GM19452 (cell line): Measurements from ENCODE around the gene KIF18B.
A peak's percentile ranks its signal among the peaks of the same experiment; 100 is the strongest.
"Not testable (repeated sequence)": the region's sequence is repeated elsewhere in the genome, so short reads cannot be mapped to it uniquely, and the experiment has no call there.

ENCODE experiments used
- ATAC-seq: cut with Tn5 transposase; IDR thresholded peaks from one replicate; pipeline ENCODE4 v1.9.1; 2021; ENCODE audit not compliant: unreplicated experiment

Gene KIF18B

DNA sequence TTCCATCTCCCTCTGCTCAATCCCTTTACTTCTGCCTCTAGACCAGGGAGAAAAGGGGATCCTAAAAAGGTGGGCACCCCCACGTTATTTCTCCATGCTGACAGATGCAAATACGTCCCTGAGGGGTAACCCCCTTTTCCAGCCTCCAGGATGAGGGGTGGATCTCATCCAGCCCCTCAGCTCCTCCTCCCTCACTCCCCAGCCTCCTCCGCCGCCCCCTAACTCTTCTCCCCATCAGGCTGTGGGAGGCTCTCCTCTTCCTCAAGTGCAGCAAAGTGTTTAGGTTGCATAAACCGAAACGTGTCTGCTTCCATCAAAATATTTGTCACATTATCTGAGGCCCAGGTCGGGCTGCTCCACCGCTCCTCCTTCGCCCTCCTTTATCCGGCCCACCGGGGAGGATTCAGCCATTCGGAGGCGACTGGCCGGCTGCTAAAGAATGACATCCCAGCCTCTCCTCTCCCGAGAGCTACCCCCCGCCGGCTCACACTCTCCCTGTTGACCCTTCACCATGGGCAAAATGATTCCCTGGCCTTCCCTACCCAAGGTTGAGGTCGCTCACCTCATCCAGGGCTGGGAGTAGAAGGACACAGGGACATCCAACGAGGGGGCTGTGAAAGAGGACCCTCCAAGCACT is 21.7 kb upstream of the KIF18B start:
- no peak for ATAC-seq

DNA sequence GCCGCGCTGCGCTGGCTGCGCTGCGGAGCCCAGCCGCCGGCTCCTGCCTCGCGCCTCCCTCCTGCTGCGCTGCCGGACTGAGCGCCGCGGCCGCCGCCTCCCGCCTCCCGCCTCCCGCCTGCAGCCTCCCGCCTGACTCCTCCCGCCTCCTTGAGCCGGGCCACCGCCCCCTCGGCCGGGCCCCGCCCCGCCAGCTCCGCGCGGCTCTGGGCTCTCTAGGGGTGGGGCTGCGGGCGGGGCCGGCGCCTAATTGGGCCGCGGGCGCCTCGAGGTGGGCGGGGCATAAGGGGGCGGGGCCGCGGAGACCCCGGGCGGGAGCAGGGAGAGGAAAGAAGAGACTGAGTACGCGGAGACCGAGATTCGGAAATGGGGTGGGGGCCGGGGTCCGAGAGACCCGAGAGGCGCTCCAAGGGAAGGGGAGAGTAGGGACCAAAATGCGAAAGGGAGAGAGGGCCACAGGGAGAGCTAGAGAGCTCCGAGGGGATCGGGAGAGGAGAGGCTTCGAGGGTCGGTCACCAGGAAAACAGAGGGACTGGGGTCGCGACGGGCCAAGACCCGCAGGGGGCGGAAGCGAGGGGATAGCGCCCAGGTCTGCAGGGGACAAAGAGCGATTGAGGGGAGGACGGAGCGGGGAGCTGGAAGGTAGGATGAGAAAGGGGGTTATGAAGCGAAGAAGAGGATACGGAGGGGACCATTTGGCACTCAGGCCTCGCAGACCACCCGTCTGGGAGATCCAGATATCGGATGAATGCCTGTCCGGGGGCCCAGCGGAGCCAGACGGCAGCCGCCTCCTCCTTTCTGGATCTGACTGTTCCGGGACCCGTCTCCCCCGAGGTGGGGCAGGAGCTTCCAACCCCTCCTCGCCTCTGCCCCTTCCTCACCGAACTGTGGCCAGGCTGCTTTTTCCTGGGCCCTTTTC is 20.9 kb upstream of the KIF18B start, which contains the start of gene C1QL1:
TSS of gene C1QL1 (minus strand) at position 79 of the 919 bp plus-strand sequence. CDS start 255 bp downstream, outside the sequence.
- peak; percentile 84 for ATAC-seq

DNA sequence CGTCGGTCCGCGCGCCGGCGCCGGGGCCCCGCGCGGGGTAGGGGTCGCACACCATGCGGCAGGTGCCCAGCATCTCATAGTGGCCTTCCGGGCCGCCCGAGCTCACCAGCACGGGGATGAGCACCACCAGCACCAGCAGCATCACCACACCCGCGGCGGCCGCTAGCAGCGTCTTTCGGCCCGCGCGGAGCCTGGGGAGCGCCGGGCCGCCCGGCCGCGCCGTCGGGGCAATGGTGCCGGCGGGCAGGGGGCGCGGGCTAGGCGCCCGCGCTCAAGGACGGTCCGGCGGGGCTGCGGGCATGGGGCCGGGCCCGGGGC is 20.3 kb upstream of the KIF18B start:
- no peak for ATAC-seq

DNA sequence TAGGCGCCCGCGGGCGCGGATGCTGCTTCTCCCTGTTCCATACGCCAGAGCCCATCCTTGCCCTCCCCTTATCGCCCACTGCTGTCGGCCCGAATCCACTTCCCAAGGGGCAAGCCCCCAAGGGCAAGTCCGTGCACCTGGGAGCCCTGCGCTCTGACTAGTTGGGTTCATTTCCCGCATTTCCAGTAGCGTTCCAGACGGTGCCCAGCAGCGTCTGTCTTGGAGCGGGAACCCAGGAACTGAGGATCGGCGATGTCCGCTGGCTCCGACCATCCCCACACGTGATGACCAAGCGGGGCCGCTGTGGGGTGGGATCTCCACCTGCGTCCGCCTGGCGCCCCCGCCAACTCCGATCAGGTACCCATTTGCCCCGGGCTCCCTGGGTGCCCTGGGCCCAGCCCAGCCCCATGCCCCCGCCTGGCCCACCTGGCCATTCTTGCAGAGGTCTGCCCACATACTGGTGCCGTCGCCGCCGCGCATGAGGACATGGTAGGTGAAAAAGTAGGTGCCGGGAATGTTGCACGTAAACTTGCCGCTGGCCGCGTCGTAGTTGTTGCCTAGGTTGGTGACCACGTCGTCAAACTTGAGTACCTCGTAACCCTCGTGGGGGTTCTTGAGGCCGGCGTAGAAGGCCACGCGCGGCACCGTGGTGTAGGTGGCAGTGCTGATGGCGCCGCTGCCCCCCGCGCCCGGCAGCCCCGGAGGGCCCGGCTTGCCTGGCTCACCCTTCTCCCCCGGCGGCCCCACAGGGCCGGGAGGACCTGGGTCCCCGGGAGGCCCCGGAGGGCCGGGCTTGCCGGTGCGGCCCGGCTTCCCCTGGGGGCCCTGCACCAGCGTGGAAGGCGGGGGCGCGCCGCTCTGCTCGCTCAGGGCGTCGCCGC is 19.7 kb upstream of the KIF18B start:
- no peak for ATAC-seq

DNA sequence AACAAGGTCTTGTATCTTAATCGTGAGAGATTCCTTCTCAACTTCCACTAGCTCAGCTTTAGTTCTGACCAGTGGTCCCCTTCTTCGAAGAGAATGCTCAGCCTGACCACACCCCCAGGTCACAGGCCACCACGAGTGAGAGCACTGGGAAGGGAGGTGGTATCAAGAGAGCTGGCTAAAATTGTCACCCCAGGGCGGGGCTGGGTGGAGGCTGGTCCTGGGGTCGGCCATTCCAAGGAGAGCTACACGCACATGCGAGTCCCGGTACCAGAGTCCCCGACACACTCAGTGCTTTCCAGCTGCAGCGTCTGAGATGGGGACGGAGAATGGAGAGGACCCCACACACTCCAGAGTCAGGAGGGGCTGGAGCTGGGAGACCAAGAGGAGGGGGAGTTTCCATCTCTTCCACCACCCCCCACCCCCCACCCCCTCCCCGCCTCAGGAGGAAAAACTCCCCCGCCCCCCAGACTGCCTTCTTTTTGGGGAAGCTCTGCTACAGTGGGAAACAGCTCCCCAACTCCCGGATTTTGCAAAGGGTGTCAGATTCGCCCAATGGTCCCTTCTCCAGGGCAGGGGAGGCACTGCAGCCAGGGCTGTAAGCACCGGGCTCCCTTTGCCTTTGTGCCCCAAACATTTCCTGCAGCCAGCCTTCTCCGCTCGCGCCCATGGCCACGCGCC is 18.9 kb upstream of the KIF18B start:
- ATAC-seq: no peak

DNA sequence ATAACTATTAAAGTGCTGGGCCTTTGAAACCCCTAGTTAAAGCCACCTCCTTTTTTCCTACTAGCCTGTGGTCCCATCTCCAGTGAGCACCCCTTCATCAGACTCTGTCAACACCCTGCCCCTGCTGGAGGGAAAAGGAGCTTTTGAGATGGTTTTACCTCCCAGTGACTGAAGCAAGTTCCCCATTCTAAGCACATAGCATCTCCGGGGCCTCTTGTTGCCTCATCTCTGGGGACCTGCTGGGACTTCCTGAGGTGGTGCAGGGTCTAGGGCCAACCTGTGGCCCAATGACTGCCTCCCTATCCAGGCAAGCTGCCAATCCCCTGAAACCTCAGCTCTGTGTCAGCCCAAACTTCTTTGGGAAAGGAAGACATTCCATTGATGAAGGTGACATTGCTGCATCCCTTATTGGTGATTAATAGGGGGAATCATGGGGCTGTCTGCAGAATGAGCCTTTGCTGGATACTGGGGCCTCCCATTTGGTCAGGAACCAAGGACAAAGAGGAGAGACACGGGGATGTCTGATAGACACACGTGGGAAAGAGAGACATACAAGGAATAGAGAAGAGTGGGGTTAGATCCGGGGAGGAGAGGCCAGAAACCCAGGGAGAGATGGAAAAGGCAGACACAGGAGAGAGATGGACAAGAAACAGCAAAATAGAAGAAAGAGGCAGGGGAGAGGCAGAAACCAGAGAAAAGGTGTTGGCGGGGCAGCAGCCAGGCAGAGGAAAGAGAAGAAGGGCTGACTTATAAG is 18.1 kb upstream of the KIF18B start:
- no peak for ATAC-seq

DNA sequence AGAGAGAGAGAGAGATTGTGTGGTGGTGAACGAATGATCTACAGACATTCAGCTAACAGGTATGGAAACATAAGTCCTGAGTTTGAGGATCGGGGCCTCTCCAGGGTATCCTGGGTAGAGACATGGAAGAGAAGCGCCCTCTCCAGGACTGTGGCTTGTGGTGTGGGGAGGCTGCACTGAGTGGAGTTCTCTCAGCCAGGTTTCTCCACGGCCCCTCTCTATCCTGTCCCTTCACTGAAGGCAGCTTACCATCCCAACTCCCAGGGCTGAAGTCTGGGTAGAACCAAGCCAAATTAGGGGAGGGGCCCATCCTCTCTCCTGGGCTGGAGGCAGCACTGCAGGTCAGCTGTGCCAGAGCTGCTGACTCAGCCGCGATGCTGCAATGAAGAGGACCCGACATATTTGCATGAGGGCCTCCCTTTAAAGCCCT is 14.4 kb upstream of the KIF18B start:
- no peak for ATAC-seq

DNA sequence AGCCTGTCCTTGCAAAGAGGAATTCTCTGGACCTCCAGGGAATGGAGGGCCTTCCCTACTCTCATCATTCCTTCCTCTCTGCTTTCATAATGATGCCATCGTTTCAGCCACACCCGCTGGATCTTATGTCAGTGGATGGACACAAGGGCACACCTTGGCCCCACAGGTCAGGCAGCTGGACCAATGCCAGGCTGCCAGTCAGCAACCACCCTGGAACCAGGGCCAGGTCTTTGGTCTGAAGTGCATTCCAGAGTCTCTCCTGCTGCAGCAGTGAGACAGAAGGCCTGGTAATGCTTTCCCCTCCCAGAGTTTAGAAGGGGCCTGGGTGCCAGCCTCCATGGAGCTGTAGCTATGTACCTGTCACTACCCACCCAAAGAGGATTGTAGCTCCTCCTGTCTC is 13.1 kb upstream of the KIF18B start:
- no peak for ATAC-seq

DNA sequence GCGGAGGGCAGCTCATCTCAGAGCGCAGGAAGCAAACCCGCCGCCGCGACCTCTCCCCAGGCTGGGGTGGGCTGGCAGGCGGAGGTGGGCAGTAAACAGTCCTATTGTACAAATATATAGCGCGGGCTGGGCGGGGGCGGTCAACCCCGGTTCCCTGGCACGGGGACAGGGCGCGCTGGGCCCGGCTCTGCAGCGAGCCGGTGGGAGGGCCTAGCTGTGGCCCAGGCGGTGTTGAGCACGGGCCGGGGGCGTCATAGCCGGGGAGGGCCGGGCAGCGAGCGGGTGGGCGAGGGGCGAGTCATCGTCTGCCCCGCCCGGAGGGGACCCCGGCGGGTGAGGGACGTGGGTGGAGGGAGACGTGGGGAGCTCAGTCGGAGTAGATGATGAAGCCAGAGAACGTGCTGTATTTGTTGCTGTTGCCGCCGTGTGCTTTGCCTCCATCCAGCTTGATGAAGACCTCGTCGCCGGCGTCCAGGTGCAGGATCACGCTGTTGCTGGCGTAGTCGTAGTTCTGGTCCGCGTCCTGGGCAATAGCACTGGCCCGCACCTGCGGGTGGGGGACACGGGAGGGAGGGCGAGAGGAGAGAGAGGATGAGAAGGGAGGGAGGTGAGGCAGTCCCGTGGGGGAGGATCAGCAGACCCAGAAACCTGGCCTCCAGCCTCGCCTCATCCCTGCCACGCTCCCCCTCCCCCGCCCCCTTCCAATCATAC is 12.4 kb upstream of the KIF18B start:
- ATAC-seq: no peak

DNA sequence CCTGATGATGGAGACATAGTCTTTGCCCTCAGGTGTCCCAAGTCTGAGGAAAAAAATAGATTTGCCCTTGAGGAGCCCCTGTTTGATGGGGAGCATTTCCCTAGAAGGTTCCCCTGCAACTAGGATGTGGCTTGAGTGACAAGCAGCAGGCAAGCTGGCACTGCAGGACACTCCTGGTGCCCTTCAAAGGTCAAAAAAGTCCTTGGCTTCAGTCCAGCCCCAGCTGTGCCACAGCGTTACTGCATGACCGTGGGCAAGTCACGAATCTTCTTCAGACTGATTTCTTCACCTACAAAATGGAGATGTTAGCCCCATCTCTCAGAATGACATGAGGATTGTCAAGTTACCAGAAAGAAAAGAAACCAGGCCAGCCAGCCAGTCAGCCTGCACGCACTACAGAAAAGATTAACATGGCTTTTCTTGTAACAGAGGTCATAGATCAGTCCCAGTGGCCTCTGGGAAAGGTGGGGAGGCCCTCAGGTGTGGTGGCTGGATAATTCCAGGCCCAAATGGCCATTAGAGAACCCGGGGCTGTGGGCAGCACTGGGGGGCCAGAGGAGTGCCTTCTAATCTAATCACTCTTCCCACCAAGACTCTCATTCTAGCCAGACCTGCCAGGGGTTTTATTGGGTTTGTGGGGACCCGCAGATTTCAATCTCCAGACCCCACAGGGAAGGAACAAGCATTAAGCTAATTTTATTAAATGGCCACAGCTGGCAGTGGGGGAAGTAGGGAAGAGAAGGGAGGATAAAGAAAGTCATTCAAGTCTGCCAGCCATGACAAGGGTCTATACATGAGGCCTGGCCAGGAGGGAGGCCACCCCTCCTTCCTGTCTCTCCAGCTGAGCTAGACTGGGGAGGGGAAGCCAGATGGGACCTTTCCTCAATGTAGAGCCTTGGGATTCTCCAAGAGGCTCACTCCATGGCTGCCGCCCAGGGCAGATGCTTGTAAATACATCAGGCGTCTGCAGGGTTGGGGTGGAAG is 9.7 kb upstream of the KIF18B start:
- no peak for ATAC-seq

DNA sequence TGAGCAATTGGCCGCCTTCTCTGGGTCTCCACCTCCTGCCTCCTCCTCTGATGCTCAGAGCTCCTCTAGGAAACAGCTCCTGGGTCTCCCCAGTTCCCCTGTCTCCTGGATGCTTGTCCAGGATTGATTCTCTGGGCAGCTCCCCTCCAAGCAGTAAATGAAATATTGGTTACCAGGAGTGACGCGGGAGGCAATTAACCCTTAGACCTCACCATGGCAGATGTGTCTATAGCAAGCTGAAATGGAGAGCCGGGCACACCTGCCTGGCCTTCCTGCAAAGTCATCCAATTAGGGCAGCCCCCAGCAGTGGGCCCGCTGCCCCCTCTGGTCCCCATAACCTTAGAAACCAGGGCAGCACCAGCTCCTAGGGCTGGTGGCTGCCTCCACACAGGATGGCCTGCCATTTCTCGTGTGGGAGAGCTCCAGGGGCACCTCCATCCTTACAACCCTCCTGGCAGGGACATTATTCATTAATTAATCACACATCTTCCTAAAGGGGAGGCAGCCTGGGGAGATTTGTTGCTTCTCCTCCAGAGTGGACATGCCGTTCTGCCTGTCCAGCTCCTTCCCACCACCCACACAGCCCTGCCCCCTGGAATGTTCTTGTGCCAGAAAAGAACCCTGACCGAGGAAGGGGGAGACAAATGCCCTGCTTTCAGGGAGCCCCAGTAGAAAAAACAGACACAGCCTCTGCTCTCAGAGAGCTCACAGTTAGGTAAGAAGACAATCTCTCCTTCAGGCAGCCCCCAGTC is 8.3 kb upstream of the KIF18B start:
- ATAC-seq: no peak

DNA sequence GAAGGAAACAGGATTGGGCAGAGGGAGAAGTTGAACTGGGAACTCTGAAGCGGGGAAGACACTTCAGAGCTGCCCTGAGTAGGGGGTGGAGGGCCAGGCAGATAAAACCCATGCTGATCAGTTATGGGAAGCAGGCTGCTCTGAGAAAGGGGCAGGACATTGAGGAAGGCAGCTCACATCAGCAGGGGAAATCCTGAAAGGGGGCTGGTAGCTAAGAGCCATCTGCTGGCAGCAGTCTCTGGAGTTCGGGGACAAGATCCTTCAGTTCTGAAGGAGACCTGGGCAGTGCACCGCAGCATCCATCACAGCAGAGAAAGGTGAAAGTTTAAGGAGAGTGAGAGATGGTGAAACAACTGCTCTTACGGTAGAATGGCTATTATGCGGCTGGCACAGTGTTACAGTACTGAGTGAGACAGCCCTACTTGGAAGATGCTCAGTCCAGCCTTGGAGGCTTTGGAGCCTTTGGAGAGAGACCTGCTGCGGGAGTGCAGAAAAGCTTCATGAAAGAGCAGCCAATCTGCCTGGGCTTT is 5.4 kb upstream of the KIF18B start:
- ATAC-seq: no peak

DNA sequence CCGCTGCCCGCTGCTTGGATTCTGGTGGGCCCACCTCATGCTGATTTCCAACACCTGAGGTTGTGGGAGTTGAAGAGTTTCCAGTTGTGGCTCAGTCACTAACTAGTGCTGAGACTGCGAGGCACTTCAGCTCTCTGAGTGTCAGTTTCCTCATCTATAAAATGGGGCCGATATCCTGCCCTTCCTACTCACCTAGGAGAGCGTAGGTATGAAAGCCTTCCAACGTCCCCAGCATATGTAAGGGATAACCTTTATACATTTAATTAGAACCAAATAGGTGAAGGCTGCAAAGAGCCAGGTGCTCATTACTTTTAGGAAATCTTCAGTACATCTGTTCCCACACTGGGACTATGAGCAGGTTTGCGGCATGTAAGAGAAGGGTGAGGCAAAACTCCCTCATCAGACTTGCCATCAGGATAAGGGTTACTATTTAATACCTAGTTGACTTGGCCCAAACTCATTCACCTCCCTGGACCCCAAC is 782 bp upstream of the KIF18B start:
- no peak for ATAC-seq

DNA sequence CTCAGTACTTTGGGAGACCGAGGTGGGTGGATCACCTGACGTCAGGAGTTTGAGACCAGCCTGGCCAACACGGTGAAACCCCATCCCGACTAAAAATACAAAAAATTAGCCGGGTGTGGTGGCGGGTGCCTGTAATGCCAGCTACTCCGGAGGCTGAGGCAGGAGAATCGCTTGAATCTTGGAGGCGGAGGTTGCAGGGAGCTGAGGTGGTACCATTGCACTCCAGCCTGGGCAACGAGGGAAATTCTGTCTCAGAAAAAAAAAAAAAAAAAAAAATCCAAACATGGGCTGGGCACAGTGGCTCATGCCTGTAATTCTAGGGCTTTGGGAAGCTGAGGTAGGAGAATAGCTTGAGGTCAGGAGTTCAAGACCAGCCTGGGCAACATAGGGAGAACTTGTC is 1.9 kb downstream of the KIF18B start:
- not testable (repeated sequence) for ATAC-seq

DNA sequence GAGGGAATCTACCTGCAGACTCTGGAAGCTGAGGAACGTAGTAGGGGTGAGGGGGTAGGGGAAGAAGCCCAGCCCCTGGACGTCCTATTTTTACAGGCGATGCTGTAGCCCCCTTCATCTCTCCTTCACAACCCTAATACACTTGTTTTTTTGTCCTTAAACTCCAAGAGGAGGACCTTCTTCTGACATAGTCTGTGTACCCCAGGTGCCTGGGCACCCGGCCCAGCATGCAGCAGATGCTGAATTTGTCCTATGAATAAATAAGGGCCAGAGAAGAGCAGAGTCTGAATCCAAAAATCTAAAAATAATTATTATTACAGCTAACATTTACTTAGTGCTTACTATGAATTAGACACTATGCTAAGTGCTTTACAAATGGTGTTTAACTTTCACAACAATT is 5.1 kb downstream of the KIF18B start:
- no peak for ATAC-seq

DNA sequence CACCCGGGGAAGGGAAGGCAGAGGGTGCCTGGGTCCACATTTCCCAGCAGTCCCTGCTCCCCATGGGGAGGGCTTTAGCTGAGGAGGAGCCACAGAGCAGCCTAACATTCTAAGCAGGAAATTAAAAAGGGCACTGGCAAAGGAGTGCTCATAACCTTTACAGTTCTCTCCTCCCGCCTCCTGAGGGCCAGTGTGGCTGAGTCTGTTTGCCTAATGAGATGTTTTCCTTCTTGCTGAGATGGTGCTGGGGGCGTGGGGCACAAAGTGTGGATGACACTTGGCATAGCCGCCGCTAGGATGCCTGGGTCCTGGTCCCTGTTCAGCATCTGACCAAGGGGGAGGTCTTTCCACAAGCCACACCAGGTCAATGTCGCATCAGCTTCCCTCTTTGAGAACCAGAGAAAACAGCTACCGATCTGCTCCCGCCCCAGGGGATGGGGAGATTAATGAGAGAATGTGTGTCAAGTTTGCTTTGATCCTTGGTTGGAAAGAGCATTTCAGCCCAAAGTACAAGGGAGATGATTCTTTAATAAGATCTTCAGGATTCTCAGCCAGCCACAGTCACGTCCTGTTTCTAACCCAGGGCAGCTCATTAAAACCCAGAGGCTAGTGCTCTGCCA is 5.8 kb downstream of the KIF18B start:
- ATAC-seq: no peak

DNA sequence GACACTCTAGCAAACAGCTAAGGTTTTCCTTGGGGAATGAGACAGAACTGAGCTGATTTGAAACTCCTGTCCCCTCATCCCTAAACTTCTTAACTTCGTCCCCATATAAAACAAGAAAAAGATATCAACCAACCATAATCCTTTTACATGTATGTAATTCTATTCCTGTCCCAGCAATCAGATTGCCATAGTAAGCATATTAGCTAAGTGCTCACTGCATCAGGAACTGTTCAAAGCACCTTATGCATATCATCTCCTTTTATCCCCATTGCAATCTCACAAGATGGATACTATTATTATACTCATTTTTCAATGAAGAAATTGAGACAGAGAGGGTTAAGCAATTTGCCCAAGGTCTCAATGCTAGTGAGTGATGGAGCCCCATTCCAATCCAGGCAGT is 6.8 kb downstream of the KIF18B start:
- no peak for ATAC-seq
